IPS-20b (cell line): ENCODE results near the gene ST7.

Experiments used
- H3K27ac ChIP-seq: one replicate; pipeline ENCODE4 v1.5.1; 2013; ENCODE audit warnings: low read length
- H3K27me3 ChIP-seq: 2 replicates; pipeline ENCODE4 v1.6.1; 2013; ENCODE audit warnings: mild to moderate bottlenecking, low read length, inconsistent platforms; ENCODE audit not compliant: insufficient read depth
- H3K36me3 ChIP-seq: 2 replicates; pipeline ENCODE4 v1.6.1; 2013; ENCODE audit warnings: low read depth, mild to moderate bottlenecking, inconsistent platforms, low read length, moderate library complexity; ENCODE audit not compliant: insufficient read depth
- H3K4me1 ChIP-seq: 2 replicates; pipeline ENCODE4 v1.6.1; 2013; ENCODE audit warnings: mild to moderate bottlenecking, control low read depth, inconsistent platforms, low read length, moderate library complexity; ENCODE audit not compliant: insufficient read depth
- H3K4me3 ChIP-seq: 2 replicates; pipeline ENCODE4 v1.5.1; 2013; ENCODE audit warnings: mild to moderate bottlenecking, low read length, inconsistent platforms
- H3K9ac ChIP-seq: 2 replicates; pipeline ENCODE4 v1.6.1; 2013; ENCODE audit warnings: low read depth, mild to moderate bottlenecking, inconsistent platforms, low read length, moderate library complexity
- H3K9me3 ChIP-seq: 2 replicates; pipeline ENCODE4 v1.6.1; 2013; ENCODE audit warnings: mild to moderate bottlenecking, low read depth, low read length, inconsistent platforms; ENCODE audit not compliant: insufficient read depth

ST7 gene

GRCh38 chr7:117179701-117180100, 226.4 kb downstream of the ST7 start:
- Histone ChIP-seq H3K9ac (no peak overlapping the region), H3K4me1 (peaks cover under 1% of the 10 kb centered on the region; the same call in 1 of the 2 replicates), H3K4me3 (no peak overlapping the region), H3K27ac (no peak overlapping the region), H3K36me3 (no peaks in the 10 kb centered on the region), H3K9me3 (no peaks in the 10 kb centered on the region), H3K27me3 (no peaks in the 10 kb centered on the region)

GRCh38 chr7:117183729-117184128, 230.4 kb downstream of the ST7 start:
- Histone ChIP-seq H3K36me3 (no peaks in the 10 kb centered on the region), H3K4me3 (no peak overlapping the region), H3K4me1 (no peaks in the 10 kb centered on the region), H3K27ac (no peak overlapping the region), H3K27me3 (no peaks in the 10 kb centered on the region), H3K9ac (no peak overlapping the region), H3K9me3 (no peaks in the 10 kb centered on the region)

GRCh38 chr7:117184367-117184766, 231.1 kb downstream of the ST7 start:
- Histone ChIP-seq H3K27me3 (no peaks in the 10 kb centered on the region), H3K4me1 (no peaks in the 10 kb centered on the region), H3K27ac (no peak overlapping the region), H3K9me3 (no peaks in the 10 kb centered on the region), H3K4me3 (no peak overlapping the region), H3K36me3 (no peaks in the 10 kb centered on the region), H3K9ac (no peak overlapping the region)

GRCh38 chr7:117185124-117185523, 231.8 kb downstream of the ST7 start:
- no peaks in the 10 kb centered on the region for H3K9me3 ChIP-seq
- H3K4me1 ChIP-seq, result no peaks in the 10 kb centered on the region
- H3K27ac ChIP-seq, result no peak overlapping the region
- H3K36me3 ChIP-seq, result no peaks in the 10 kb centered on the region
- no peak overlapping the region for H3K9ac ChIP-seq
- no peaks in the 10 kb centered on the region for H3K27me3 ChIP-seq
- no peak overlapping the region for H3K4me3 ChIP-seq

- Histone ChIP-seq H3K27ac (no peak overlapping the region), H3K4me3 (no peak overlapping the region), H3K4me1 (no peaks in the 10 kb centered on the region), H3K27me3 (no peaks in the 10 kb centered on the region), H3K9me3 (no peaks in the 10 kb centered on the region), H3K36me3 (0 out of 2 replicates have a peak, but pooled peaks cover 6% of the 10 kb centered on the region), H3K9ac (no peak overlapping the region)
Measured at GRCh38 chr7:117186218-117187010, 233.1 kb downstream of the ST7 start.

- Histone ChIP-seq H3K4me1 (no peaks in the 10 kb centered on the region), H3K36me3 (0 out of 2 replicates have a peak, but pooled peaks cover 6% of the 10 kb centered on the region), H3K9ac (no peak overlapping the region), H3K27ac (no peak overlapping the region), H3K4me3 (no peak overlapping the region), H3K27me3 (no peaks in the 10 kb centered on the region), H3K9me3 (no peaks in the 10 kb centered on the region)
Measured at GRCh38 chr7:117188376-117188775, 235.1 kb downstream of the ST7 start.

- no peak overlapping the region for H3K4me3 ChIP-seq
- H3K9ac ChIP-seq, result no peak overlapping the region
- no peaks in the 10 kb centered on the region for H3K9me3 ChIP-seq
- 0 out of 2 replicates have a peak, but pooled peaks cover 6% of the 10 kb centered on the region for H3K36me3 ChIP-seq
- no peaks in the 10 kb centered on the region for H3K4me1 ChIP-seq
- no peak overlapping the region for H3K27ac ChIP-seq
- H3K27me3 ChIP-seq, result no peaks in the 10 kb centered on the region
Measured at GRCh38 chr7:117188949-117189592, 235.8 kb downstream of the ST7 start.

- Histone ChIP-seq H3K9me3 (no peaks in the 10 kb centered on the region), H3K9ac (no peak overlapping the region), H3K27ac (no peak overlapping the region), H3K27me3 (no peaks in the 10 kb centered on the region), H3K36me3 (0 out of 2 replicates have a peak, but pooled peaks cover 6% of the 10 kb centered on the region), H3K4me1 (no peaks in the 10 kb centered on the region), H3K4me3 (no peak overlapping the region)
Measured at GRCh38 chr7:117190104-117190503, 236.8 kb downstream of the ST7 start.

- H3K36me3 ChIP-seq, result 0 out of 2 replicates have a peak, but pooled peaks cover 6% of the 10 kb centered on the region
- no peak overlapping the region for H3K4me3 ChIP-seq
- no peaks in the 10 kb centered on the region for H3K4me1 ChIP-seq
- no peak overlapping the region for H3K27ac ChIP-seq
- no peaks in the 10 kb centered on the region for H3K9me3 ChIP-seq
- H3K9ac ChIP-seq, result no peak overlapping the region
- no peaks in the 10 kb centered on the region for H3K27me3 ChIP-seq
Measured at GRCh38 chr7:117190746-117191435, 237.6 kb downstream of the ST7 start.

GRCh38 chr7:117192108-117192507, 238.8 kb downstream of the ST7 start:
- Histone ChIP-seq H3K9ac (no peak overlapping the region), H3K9me3 (no peaks in the 10 kb centered on the region), H3K4me3 (no peak overlapping the region), H3K4me1 (no peaks in the 10 kb centered on the region), H3K27me3 (no peaks in the 10 kb centered on the region), H3K27ac (no peak overlapping the region), H3K36me3 (0 out of 2 replicates have a peak, but pooled peaks cover 6% of the 10 kb centered on the region)

GRCh38 chr7:117193564-117193963, 240.3 kb downstream of the ST7 start:
- H3K27ac ChIP-seq, result no peak overlapping the region
- no peaks in the 10 kb centered on the region for H3K9me3 ChIP-seq
- H3K9ac ChIP-seq, result no peak overlapping the region
- 0 out of 2 replicates have a peak, but pooled peaks cover 6% of the 10 kb centered on the region for H3K36me3 ChIP-seq
- no peaks in the 10 kb centered on the region for H3K4me1 ChIP-seq
- no peak overlapping the region for H3K4me3 ChIP-seq
- H3K27me3 ChIP-seq, result no peaks in the 10 kb centered on the region
